ENCODE data around the gene ATRIP.
"Not testable (repeated sequence)": the region's sequence is repeated elsewhere in the genome, so short reads cannot be mapped to it uniquely, and the experiment has no call there.

Gene ATRIP

GRCh38 chr3:48472673-48472922 lies 26.1 kb downstream of the ATRIP start:
- DNase-seq = no peak

DNA sequence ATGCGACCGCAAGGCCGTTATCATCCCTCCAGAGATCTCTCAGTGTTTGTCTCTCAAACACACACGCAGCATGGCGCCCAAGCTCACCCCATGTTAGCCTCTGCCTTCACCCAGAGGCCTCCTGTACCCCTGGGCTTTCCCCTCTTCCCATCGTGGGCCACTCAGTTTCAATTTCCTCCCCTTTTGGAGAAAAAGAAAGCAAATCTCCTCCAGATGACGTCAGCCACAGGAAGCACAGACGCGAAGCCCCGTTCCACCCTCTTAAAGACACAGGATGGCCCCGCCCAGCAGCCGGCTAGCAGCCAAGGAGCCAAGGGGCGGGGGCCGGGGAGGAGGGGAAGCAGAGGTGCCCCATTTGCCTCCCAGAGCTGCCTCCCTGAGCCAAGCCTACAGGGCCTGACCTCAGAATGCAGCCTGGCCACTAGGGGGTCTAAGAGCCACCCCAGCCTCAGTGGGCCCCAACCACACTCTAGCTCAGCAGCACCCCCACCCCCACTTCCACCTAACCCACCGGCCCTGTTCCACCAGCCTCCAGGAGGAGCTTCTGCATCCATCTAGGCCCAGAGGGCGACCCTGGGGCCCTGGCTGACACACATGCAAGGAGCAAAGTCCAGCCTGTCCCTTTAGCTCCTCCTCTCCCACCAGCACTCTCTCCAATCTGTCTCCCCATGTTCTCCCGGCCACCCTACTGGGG lies 26.5 kb downstream of the ATRIP start:
- peak; percentile 99 for DNase-seq

DNA sequence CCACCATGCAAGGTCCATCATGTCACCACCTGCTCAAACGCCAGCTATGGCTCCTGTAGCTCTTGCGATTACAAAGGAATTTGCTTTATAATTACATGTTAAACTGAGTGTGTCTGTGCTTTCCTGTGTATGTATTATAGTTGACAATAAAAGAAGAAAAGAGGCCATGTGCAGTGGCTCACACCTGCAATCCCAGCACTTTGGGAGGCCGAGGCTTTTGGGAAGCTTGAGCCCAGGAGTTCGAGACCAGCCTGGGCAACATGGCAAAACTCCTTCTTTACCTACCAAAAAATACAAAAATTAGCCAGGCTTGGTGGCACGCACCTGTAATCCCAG lies 27.0 kb downstream of the ATRIP start:
- no peak for DNase-seq

DNA sequence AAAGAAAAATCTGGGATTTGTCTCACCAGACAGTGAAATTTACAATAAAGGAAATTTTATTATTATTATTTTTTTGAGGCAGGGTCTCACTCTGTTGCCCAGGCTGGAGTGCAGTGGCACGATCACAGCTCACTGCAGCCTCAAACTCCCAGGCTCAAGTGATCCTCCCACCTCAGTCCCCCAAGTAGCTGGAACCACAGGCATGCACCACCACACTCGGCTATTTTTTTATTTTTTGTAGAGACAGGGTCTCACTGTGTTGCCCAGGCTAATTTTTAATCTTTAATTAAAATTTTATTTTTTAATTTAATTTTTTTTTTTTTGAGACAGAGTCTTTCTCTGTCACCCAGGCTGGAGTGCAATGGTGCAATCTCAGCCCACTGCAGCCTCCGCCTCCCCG lies 27.5 kb downstream of the ATRIP start:
- not testable (repeated sequence) for DNase-seq

DNA sequence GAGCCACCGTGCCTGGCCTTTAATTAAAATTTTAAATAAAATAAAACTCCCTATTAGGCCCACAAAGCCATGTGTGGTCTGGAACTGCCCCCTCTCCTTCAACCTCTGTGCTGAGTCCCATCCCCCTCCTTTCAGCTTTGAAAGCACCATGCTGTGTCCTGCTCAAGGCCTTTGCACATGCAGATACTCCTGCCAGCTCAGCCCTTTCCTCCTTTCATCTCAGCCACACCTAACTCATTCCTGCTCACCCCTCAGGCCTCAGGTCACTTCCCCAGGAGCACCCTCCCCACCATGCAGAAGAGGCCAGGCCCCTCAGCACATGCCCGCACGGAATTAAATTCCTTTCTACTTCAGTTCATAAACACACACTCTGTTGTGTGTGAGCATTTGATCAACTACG lies 28.1 kb downstream of the ATRIP start:
- DNase-seq = no peak

DNA sequence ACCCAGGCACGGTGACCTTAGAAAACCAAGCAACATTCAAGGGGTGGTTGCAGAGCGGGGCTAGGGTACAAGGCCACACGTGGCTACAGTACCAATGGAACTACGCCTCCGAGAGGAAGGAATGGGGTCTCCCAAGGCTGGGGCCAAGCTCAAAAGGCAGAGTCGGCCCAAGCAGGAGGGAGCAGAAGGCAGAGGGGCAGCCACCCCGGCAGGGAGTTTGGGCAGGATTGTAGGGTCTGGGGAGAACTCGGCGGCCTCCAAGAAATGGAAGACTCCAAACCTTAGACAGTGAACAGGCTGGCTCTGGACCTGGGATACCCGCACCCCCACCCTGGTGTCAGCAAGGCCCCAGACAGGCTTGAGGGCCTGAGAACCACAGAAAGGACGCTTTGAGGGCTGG lies 28.7 kb downstream of the ATRIP start:
- no peak for DNase-seq

DNA sequence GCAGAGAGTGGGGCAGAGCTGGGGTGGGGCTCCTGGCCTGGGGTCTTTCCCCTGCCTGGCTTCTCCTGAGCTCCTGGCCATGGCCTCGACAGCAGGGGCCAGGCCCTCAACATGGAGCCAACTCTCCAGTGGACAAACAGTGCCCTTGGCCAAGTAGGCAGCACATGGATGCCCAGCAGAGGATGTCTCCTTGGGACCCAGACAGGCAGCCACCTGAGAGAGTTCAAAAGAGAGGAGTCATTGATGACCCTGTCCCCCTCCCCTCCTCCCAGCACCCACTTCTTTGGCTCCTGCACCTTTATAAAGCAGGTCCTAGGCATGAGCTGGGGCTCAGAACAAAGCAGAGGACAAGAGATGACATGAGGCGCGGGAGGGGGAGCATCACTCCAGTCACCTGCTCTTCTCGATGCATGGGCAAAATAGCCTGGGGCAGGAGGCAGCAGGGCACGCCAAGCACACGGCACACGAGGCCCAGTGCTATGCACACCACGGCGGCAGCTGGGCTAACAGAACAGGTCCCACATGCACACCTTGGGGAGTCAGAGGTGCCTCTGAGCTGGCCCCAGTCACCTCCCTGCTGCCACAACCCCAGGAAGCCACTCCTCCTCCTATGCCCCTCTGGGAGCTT lies 30.0 kb downstream of the ATRIP start:
- no peak for DNase-seq

- DNase-seq = no peak
Observed at GRCh38 chr3:48477959-48478520, 31.5 kb downstream of the ATRIP start.

GRCh38 chr3:48478626-48479555 lies 32.4 kb downstream of the ATRIP start:
- DNase-seq = peak; percentile 50

DNA sequence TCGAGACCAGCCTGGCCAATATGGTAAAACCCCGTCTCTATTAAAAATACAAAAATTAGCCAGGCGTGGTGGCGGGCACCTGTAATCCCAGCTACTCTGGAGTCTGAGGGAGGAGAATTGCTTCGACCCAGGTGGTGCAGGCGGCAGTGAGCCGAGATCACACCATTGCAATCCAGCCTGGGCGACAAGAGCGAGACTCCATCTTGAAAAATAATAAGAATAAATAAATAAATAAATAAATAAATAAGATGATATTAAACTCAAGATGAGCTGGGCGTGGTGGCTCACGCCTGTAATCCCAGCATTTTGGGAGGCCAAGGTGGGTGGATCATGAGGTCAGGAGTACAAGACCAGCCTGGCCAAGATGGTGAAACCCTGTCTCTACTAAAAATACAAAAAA lies 34.4 kb downstream of the ATRIP start:
- not testable (repeated sequence) for DNase-seq

DNA sequence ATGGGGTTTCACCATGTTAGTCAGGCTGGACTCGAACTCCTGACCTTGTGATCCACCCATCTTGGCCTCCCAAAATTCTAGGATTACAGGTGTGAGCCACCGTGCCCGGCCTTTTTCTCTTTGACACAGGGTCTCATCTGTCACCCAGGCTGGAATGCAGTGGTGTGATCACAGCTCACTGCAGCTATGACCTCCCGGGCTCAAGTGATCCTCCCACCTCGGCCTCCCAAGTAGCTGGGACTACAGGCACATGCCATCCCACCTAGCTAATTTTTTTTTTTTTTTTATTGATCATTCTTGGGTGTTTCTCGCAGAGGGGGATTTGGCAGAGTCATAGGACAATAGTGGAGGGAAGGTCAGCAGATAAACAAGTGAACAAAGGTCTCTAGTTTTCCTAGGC lies 36.3 kb downstream of the ATRIP start:
- not testable (repeated sequence) for DNase-seq

DNA sequence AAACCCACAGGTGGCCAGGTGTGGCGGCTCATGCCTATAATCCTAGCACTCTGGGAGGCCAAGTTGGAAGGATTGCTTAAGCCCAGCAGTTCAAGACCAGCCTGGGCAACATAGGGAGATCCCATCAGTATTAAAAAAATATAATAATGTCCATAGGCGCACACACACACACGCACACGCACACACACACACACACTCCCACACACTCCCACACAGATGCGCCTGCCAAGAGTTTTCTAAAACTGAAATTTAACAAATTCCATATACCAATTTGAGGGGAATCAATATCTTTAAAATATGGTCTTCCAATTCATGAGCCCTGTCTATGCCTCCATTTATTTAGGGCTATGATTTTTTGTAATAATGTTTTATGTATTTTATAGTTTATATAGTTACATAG lies 40.4 kb downstream of the ATRIP start:
- no peak for DNase-seq

DNA sequence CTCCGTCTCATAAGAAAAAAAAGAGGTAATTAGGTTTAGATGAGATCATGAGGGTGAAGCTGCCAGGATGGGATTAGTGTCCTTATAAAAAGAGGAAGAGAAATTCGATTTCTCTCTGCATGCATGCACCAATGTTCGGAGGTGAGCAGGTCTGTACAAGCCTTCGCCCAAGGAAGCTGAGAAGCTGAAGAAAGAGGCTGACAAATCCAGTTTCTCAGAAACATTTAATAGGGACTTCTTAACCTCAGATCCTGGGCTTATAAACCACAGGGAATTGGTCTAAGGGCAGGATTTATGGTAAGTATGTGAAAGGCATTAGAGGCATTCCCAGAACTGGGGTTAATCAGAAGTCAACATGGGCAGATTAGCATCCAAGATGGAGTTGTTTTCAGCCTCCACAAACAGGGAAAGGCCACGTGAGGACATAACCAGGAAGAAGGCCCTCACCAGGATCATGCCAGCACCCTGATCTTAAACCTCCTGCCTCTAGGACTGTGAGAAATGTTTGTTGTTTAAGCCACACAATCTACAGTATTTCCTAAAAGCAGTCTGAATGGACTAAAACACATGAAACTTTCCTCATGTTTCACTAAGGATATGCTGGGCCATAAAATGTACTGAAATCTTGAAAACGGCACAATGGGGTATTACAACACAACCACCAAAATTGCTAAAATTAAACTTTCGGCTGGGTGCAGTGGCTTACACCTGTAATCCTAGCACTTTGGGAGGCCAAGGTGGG lies 46.1 kb downstream of the ATRIP start:
- no peak for DNase-seq

GRCh38 chr3:48493203-48493501 lies 46.6 kb downstream of the ATRIP start:
- no peak for DNase-seq

DNA sequence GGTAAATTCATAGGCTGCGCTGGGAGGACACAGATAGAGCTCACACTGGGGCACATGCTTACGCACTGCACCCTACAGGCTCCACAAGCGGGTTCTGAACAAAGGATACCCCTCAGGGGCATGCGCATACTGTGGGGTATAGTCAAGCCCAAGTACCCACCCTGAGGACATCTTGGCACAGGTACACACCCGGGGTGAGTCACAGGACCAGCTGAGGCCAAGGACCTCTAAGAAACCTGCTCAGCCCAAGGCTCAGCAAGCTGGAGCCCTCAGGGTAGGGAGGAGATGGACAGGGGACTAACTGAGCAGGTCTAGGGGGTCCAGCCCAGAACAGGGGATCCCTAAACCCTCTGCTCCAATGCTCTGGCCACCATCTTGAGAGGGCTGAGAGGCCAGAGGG lies 54.1 kb downstream of the ATRIP start:
- DNase-seq = no peak

DNA sequence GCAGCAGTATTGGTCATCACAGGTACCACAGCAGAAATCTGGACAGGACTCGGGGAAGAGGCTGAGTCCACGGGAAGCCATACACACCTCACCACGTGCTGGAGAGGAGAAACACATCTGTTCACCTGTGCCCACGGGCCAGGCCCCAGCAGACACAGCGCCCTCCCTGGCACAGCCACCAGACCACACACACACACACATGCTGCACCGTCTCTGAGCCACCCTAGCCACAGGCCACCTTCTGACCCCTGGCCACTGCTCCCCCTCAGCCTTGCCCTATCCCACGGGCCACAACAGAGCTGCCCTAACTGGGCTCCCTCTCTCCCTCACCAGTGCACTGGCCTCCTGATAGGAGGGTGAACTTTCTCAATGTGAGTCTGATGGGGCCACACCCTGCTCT lies 54.7 kb downstream of the ATRIP start:
- DNase-seq = no peak

GRCh38 chr3:48502121-48502520 lies 55.6 kb downstream of the ATRIP start:
- no peak for DNase-seq

DNA sequence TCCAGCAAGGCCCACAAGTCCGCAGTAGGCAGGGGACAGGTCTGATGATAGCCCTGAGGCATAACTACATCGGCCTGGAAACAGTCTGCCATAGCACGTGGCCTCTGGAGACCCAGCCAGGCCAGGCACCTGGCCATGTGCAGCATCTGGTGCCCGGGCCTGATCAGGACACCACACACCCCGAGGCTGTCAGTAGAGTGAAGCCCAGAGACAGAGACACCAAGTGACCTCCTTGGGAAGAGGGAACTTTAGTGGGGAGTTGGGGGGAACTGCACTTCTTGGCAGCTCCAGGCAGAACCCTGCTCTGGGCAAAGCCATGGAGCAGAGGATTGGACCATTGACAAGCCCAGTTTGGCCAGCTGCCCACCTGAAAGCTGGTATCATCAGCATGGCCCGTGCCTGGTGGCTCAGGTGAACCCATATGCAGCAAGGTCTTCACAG lies 56.2 kb downstream of the ATRIP start:
- DNase-seq = peak; percentile 27

GRCh38 chr3:48503401-48504050 lies 57.0 kb downstream of the ATRIP start:
- DNase-seq = peak; percentile 86

DNA sequence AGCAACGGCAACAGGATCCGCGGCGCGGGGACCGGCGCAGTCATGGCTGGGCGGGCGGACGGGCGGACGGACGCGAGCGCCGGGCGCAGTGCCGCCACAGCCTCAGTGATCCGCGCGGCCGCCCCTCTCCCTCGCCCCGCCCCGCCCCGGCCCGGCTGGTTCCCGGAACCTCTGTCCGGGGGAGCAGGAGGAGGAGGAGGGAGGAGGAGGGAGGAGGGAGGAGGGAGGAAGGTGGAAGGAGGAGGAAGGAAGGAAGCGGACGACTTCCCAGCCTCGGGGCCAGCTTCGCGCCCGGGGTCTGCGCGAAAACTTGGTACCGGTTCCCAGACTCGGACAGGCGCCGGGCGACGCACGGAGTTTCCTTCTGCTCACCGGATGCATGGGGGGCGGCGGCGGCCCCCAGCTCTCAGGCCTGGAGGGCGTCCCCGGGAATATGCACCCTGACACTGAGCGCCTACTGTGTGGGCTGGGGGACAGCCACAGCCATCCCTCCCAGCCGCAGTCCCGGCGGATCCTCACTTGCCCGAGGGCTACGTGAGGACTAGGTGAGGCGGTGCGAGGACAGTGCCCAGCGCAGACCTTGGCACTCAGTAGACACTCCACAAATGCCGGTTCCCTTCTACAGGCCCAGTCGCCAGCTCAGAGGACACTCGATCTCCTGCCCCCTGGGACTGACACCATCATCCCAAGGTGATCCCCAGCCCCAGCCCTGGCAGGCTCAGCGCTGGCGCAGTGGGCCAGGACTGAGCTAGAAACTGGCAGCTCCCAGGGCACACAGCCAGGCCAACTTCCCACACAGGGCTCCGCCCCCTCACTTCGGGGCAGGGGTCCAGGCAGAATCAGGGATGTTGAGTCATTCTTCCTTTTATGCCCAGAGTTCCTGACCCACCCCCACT lies 57.8 kb downstream of the ATRIP start, which contains the start of gene SHISA5:
Gene SHISA5, minus strand, starts transcription at position 124 of the 896 bp plus-strand sequence. Its CDS starts 80 bp downstream, at position 44.
- peak; percentile 69 for DNase-seq

GRCh38 chr3:48505146-48505545 lies 58.6 kb downstream of the ATRIP start:
- DNase-seq = no peak
